Fibroblast of skin of right biceps (primary cell): ENCODE results near the gene GRN.
"Not testable (repeated sequence)": the region's sequence is repeated elsewhere in the genome, so short reads cannot be mapped to it uniquely, and the experiment has no call there.

Source experiments
- DNase-seq: peaks from one replicate; pipeline ENCODE4 v3.0.0-alpha.2; 2013

Gene GRN

GRCh38 chr17:44322236-44322895 lies 22.7 kb upstream of the GRN start:
- no peak for DNase-seq

GRCh38 chr17:44323359-44324091 lies 21.6 kb upstream of the GRN start:
- no peak for DNase-seq

- no peak for DNase-seq
These were observed 21.0 kb upstream of the GRN start for GRCh38 chr17:44324092-44324570.

- peak; percentile 93 for DNase-seq
These were observed 20.4 kb upstream of the GRN start, which contains the start of gene SLC25A39 for GRCh38 chr17:44324571-44325275. SLC25A39 (minus strand) TSS chr17:44324823; CDS start chr17:44323562, 1,261 bp downstream.

- DNase-seq, result peak; percentile 98
These were observed 18.1 kb upstream of the GRN start for GRCh38 chr17:44326861-44327444.

- no peak for DNase-seq
These were observed 17.2 kb upstream of the GRN start for GRCh38 chr17:44327715-44328449.

- not testable (repeated sequence) for DNase-seq
These were observed 15.6 kb upstream of the GRN start for GRCh38 chr17:44329516-44329915.

GRCh38 chr17:44330263-44330662 lies 14.8 kb upstream of the GRN start:
- not testable (repeated sequence) for DNase-seq

- peak; percentile 58 for DNase-seq
These were observed 13.8 kb upstream of the GRN start for GRCh38 chr17:44331249-44331760.

- no peak for DNase-seq
These were observed 11.7 kb upstream of the GRN start for GRCh38 chr17:44333371-44333770.

GRCh38 chr17:44334315-44334714 lies 10.8 kb upstream of the GRN start:
- no peak for DNase-seq

GRCh38 chr17:44334727-44335126 lies 10.4 kb upstream of the GRN start:
- no peak for DNase-seq

GRCh38 chr17:44335564-44335963 lies 9.5 kb upstream of the GRN start:
- DNase-seq, result no peak

GRCh38 chr17:44335968-44336367 lies 9.1 kb upstream of the GRN start:
- no peak for DNase-seq

- DNase-seq, result no peak
These were observed 6.4 kb upstream of the GRN start for GRCh38 chr17:44338702-44339101.

GRCh38 chr17:44340553-44340952 lies 4.5 kb upstream of the GRN start:
- not testable (repeated sequence) for DNase-seq

GRCh38 chr17:44343510-44344209 lies 1.4 kb upstream of the GRN start:
- no peak for DNase-seq

GRCh38 chr17:44345454-44346026 lies 438 bp downstream of the GRN start:
- peak; percentile 66 for DNase-seq

GRCh38 chr17:44346064-44346844 lies 1.2 kb downstream of the GRN start:
- no peak for DNase-seq
